Measurements from ENCODE around the gene HK2.

Gene HK2

DNA sequence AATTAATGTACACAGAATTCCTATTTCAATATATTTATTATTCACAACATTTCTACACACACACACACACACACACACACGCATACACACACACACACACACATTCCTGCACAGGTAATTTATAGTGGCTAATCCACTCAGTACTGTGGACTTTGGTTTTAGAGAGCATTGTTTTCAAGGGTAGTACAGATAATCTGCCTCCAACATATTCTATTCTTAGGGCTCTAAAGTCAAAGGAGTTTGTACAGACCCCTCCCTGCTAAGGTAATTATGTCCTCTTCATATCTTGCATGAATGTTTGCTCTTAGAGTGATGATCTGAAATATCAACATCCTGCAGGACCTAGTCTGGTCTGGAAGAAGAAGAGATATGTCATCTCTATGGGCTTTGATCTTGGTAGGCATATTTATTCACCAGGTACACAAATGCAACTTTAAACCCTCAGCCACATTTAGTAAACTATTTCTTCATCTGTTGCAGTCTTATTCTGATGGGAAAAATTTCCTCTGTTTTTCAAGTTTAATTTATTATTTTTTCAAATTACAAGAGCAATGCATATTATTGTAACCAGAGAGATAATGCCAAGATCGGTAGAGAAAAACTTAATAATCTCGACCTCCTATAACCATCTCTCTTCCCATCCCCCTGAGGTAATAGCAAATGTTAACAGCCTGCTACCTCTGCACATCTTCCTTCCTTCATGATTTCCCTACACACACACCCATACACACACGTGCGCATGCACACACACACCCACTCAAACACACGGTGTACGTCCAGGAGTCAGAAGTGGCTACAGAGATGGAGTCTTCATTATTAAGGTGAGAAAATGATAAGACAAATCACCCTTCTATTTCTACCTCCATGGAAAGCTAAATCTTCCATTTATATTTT lies 106.2 kb downstream of the HK2 start:
- no peak for DNase-seq

DNA sequence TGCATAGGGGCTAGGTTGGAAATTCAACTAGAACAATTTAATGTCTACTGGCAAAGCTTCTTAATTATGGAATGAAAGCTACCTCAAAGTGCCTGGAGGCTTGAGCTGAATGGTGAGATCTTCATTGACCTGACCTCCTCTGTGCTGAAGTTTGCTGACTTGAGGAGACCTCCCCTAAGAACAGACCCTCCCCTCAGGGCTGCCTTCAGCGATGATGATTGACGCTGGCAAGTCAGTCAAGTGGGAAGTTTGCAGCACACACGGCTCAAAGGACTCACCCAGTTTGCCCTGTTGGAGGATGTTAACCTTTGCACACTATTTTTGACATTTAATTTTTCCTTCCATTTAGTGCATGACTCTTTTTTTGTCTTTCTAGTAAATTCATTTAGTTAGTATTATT lies 107.4 kb downstream of the HK2 start:
- DNase-seq = no peak

DNA sequence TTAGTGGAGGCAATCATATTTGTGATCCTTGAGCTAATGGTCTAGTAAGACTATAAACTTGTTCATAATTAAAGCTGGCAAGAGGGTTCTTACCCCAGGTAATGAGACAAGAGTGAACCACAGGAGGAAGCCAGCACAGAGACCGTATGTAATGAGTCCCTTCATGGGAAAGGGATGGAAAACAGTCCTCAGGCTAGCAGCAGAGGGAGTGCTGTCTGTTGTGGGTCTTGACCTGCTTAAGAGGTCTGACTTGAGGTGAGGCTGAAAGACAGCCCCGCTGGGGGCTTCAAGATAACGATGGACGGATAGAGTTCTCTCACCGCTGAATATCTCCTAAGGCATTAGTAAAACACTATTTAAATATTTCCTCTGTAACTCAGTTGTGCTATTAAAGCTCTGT lies 108.3 kb downstream of the HK2 start:
- DNase-seq = no peak

All from left hindlimb (tissue), 1 donor.